ENCODE data around the gene UTS2B.
A peak's percentile ranks its signal among the peaks of the same experiment; 100 is the strongest.

Gene UTS2B

DNA sequence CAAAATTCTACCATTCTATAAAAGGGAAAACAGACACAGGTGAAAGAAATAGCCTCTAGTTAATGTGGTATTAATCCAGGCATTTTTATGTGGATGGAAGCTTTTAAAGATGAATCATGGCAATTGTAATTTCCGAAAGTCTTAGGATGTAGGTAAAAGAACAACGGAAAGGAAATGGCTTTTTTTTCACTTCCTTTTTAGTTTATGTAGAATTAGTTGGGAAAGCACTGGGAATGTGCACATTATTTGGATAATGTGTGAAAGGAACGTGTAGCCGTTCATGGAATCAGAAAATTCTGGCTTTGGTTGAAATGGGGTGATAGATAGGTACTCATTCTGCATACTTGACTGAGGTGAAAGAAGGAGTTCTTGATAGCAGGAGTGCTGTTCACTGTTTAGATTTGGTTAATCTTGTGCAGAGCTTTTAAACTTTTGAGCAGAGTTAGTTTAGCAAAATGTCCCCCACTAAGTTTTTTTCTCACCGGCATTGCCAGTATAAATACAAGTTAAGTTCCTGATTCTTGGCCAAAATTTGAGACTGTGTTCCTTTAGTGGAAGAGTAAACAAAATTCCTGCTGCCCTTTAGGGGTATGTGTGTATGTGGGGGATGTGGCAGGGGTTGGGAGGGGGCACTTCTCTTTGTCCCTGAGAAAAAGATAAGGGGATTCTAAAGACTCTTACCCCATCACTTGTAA is 20.2 kb upstream of the UTS2B start:
- no peak for DNase-seq

GRCh38 chr3:191348098-191348497 is 17.8 kb upstream of the UTS2B start:
- DNase-seq: no peak

DNA sequence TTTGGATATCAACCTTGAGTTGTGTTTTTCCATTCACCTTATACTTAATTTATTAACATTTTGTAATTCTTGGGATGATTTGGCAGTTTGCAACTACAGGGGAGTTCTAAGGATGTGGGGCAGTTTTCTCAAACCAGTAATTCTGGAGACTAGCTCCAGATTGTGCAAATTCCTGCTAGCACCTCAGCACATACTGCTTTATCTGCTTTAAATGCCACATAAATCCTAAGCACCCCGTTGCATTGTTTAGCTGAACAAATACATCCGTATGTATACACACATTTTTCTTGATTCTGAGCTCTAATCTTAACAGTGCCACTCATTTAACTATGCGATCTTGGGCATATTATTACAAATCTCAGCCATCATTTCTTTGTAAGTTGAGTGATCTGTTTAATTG is 16.9 kb upstream of the UTS2B start:
- no peak for DNase-seq

DNA sequence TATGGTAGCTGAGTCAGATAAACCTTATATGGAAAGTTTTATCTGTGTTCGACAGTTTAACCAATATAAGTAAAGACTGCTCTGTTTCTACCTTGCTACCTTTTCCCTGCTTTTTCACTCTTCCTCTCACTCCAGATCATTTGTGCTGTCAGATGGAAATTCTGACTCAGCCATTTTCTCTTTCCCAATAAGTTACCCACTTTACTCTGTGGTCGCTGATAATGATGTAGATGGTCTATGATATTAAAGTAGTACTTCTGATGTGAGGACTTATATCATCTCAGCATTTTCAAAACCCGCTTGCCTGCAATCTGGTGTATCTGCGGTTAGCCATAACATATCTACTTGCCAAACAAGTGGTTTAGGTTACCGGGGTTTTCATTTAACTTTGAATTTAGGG is 15.0 kb upstream of the UTS2B start:
- DNase-seq: no peak

GRCh38 chr3:191343913-191344312 is 13.6 kb upstream of the UTS2B start:
- no peak for DNase-seq

DNA sequence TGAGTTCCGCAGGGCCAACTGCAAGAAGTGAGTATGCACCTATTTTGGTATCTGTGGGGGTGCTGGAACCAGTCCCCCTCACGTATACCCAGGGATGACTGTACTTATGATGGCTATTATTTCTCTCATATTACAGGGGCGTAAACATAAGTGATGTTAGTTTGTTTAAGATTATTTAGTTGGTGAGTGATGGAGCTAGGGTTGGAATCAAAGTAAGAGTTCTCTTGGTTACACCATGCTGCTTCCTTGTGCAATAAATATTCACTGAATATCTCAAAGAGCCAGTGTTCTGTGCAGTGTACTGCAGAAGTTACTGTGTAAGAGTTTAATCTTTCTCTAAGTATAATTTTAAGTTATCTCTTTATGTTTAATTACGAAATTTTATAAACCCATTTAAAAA is 12.8 kb upstream of the UTS2B start:
- DNase-seq: no peak

- DNase-seq: no peak
Measured at GRCh38 chr3:191342411-191342810, 12.1 kb upstream of the UTS2B start.

DNA sequence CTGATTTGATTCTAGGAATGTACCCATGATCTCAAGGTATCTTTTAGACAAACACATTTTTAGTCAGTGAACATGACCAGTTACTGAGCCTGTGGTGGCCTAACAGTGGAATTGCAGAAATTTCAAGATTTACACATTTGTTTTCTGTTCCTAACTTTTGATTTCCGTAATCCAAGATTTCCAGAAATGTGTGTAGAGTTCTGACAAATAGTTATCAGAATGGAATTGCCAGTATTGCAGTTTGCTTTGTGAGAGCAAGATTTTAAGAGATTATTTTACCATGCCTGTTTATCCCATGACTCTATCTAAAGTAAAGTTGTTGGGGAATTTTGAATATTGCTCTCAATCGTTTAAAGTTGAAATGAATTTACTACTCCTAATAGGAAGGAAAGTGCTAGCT is 11.7 kb upstream of the UTS2B start:
- no peak for DNase-seq

DNA sequence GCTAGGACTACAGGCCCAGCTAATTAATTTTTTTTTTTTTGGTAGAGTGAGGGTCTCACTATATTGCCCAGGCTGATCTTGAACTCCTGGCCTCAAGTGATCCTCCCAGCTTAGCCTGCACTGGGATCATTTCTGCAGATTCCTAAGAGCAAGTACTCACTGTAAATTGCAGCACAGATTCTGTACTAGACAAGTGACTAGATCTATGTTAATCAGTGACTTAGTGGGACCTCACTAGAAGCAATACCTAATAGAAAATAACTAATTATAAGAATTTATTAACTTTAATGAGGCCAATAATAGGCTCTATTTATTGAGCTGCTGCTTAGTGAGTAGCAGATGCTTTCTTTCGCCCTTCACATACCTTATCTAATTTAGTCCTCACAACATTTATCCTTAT is 10.6 kb upstream of the UTS2B start:
- DNase-seq: no peak

DNA sequence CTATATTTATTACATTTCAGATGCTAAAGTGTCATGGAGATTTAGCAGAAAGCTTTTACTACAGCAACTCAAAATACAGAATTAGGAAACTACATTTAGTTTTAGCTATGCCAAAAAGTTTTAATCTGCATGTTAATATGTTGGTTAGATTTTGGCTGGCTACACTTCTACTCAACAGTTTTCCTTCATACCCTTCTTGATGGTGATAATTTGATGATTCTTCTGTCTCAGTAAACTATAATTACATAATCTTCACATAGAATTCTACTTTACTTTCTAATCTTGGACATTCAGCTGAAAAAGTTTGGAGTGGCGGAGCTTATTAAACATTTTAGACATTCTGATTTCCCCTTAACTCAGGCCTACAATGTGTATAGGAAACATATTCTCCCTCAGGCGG is 10.0 kb upstream of the UTS2B start:
- DNase-seq: no peak

- no peak for DNase-seq
Measured at GRCh38 chr3:191339316-191339917, 9.1 kb upstream of the UTS2B start.

- no peak for DNase-seq
Measured at GRCh38 chr3:191338177-191338488, 7.8 kb upstream of the UTS2B start.

DNA sequence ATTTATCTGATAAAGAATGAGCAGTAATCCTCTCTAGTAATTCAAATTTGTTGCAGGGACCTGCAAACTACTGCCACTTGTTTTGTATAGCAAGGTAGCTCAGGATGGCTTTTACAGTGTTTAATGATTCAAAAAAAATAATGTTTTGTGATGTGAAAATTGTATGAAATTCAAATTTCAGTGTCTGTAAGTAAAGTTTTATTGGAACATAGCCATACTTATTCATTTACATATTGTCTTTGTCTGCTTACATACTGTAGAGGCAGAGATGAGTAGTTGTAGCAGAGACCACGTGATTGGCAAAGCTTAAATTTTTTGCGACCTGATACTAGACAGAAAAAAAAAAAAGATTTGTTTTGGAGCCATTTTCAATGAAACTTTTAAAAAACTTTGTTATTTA is 6.5 kb upstream of the UTS2B start:
- DNase-seq: no peak

DNA sequence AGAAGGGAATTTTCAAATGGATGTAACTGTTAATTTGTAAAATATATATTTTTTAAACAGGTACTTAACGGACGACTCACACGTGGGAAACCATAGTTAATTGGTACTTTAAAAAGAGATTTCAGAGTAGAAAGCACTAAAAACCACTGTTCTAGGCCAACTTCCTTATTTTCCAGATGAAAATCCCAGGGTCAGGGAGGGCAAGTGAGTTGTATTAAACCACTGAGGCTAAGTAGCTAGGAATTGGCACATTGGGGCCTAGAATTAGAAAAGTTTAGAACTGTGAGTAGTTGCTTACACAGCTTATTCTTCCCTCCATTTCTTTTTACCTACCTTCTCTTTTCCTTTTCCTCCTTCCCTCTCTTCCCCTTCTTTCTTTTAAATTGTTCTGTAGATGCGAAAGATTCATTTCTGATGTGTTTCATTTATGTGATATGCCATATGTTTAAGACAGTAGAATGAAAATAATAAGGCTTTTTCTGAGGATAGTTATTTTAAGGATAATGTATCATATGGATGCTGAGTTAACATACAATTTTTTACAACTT is 4.1 kb upstream of the UTS2B start:
- DNase-seq: no peak

DNA sequence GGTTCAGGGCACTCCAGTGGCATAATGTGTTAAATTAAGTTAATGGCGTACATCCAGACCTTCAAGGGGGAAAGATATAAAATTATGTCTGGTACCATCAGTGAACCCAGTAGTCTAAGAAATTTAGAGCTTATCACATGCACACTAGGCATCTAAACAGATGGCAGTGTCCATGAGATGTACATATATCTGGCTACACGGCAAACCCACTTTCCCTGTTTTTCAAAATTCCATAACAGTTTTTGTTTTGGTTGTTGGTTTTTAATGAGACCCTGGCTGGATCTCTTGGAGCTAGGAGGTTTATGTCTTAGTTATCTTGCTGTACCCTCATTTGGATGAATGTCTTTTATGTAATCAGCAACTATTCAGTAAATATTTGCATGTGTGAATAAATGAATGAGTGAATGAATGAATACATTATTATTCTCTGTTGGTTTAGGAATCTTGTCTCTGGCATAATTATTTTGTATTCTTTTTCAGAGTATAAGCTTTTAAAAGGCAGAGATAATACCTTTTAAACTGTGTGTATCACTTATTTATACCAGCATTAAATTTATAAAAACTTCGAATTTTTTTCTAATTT is 3.1 kb upstream of the UTS2B start:
- no peak for DNase-seq

DNA sequence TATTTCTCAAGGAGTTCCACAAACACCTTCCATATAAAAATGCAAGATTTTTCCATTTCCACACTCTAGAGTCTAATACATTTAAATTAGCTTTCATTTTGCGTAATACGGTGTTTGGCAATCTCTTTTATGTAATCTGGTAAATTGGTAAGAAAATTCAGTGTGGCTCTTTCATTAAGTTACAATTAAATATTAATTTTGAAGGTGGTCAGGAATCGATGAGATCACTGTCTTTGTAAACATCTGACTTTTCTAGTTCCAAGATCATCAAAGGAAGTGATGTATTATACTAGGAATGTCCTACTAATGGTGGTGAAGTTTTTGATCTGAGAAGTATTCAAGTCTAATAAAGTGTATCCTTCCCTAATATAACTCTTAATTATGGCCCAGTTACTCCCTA is 1.1 kb upstream of the UTS2B start:
- no peak for DNase-seq

DNA sequence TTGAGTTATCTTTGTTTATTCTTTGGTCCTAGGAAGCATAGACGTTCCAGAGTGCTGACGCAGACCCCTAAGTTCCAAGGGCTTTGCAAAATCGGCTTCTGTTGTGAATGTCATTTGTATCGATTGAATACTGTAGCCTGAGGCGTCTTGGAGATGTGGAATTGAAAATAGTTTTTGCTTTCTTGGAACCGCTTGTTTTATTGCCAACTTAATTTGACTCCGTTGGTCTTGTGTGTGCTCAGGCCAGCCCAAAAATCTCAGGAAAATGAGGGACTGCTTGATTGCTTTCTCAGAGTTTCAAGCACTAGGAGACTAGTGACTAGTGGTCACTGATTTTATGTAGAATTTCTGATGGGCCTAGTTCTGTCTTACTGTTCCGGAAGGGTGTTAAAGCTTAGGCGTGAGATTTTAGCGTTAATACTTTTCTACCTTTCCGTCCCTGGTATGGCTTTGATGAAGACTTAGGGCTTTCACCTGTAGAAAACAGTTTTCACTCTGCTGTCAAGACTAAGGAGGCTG is 263 bp upstream of the UTS2B start:
- no peak for DNase-seq

DNA sequence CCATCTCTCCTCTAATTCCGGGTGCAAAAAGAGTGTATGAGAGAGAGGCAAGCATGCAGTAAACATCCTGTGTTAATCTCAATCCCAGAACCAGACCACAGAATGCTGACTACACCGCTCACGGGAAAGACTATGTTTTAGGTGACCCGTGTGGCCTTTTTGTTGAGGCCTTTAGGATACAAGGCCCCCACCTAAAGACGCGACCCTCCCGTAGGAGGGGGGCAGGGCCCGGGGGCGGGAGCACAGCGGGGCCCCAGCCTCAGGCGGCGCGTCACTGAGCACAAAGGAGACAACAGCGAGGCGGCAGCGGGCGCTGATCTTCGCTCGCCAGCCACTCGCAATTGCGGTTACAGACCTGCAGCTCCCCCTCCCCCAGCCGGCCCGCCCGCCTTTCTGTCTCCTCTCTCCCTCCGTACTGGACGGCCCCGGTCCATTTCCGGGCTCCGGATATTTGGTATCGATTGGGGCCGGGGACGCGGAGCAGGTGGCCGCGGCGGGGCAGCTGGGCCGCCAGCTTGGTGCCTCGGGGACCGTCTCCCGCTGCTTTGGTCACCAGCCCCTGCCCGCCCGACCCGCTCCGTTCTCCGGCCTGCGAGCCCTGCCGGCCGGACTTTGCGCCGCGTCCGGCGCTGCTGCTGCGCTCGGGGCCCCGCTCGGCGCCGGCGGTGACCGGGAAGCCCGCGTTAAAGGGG is 1.2 kb downstream of the UTS2B start, which contains the start of gene CCDC50:
CCDC50 (plus strand) TSS at position 433 of the 692 bp plus-strand sequence. CDS start 281 bp downstream, outside the sequence.
- DNase-seq: peak; percentile 65

DNA sequence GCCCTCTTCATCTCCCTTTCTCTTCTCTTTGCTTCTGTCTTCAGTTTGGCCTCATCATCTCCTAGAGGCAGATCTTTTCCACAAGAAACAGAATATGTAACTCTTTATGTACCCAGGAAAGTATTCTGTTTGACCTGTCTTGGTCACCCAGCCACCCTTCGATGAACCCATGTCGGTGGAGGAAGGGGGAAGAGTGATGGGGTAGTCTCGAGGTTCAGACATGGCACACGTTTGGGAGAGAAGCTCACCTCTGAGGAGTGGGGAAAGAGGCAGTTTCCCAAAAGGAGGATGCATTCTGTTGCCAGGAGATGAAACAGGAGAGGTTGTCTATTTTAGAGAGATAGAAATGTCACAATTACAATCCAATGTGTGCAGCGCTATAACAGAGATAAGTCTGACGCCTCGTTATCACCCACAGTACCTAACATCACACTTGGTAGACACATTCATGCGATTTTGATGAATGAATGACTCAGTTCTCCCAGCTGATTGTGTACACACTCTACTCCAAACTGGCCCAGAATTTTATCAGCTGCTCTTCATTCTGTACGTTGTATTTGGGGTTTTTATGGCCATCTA is 1.9 kb downstream of the UTS2B start:
- DNase-seq: no peak

DNA sequence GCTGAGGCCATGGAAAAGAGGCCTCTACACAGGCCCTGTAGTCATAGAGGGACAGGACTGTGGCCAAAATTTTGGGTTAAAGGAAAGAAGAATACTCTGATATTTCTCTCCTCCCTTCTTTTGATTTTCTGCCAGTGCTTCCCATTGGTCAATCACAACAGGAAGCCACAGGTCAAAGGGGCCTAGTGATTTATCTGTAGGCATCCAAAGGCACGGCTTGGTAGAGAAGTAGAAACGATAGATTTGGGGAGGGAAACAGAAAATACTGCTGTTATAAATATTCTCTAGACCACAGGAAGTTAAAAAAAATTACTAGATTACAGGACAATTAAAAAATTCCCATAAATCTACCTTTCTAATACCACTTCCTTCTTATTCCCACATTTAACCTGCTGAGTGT is 2.8 kb downstream of the UTS2B start:
- DNase-seq: no peak

DNA sequence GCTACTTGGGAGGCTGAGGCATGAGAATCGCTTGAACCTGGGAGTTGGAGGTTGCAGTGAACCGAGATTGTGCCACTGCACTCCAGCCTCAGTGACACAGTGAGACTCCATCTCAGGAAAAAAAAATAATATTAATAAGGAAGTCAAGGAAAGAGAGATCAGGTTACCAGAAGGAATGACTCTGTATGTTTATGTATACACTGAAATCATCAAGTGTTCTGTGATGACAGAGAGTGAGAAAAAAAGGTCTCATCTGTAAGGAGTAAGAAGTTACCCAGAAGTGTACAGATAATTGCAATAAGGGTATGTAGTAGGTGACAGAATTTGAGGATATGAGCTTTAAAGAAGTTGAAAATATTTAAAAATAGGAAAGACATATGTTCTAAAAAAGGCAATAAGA is 5.4 kb downstream of the UTS2B start:
- DNase-seq: no peak

GRCh38 chr3:191321019-191321767 is 9.1 kb downstream of the UTS2B start:
- no peak for DNase-seq

- no peak for DNase-seq
Measured at GRCh38 chr3:191320316-191320715, 10.0 kb downstream of the UTS2B start.
